Tibial artery (tissue), 4 donors: ENCODE data around the gene RERE.

Experiments
- DNase-seq, 2 donors: peaks; one replicate each; pipeline ENCODE4 v3.0.0-alpha.2; 2019
- H3K27ac ChIP-seq, 2 donors: fragments of 200-600 bp; sonication (generic) in 1 of 2; 1 replicate in 1 of 2; 2 replicates in 1 of 2; pipeline ENCODE4 v1.5.1; 2018 to 2019; ENCODE audit warnings: mild to moderate bottlenecking in 1 of 2
- H3K27me3 ChIP-seq, 2 donors: fragments of 200-600 bp; sonication (generic) in 1 of 2; one replicate each; pipeline versions ENCODE4 v1.5.1 to v1.6.0; 2016 to 2019
- H3K36me3 ChIP-seq, 3 donors: fragments of 200-600 bp; sonication (generic) in 2 of 3; one replicate each; pipeline ENCODE4 v1.5.1; 2016 to 2019; ENCODE audit warnings: mild to moderate bottlenecking in 2 of 3
- H3K4me1 ChIP-seq, 4 donors: fragments of 200-600 bp; sonication (generic) in 2 of 4; 1 replicate in 3 of 4; 2 replicates in 1 of 4; pipeline ENCODE4 v1.5.1; 2016 to 2019
- H3K4me3 ChIP-seq, 2 donors: fragments of 200-600 bp; sonication (generic) in 1 of 2; 1 replicate in 1 of 2; 2 replicates in 1 of 2; pipeline ENCODE4 v1.5.1; 2018 to 2019; ENCODE audit warnings: mild to moderate bottlenecking in 2 of 2
- H3K9me3 ChIP-seq, 3 donors: fragments of 200-600 bp; sonication (generic) in 1 of 3; one replicate each; pipeline ENCODE4 v1.5.1; 2016 to 2019
- intact Hi-C: fragments of 100-400 bp; cut with DNase I; formaldehyde crosslinking; loops from one replicate; pipeline ENCODE4 v1.15.0; 2023; ENCODE audit warnings: low total_unique reads
- TF ChIP-seq, protein P1 (sequence below), 2 experiments: fragments of 200-600 bp in 1 of 2; fragments of 450-650 bp in 1 of 2; IDR thresholded peaks; one replicate each; pipeline ENCODE4 v1.5.1; 2017 to 2019; ENCODE audit warnings: antibody characterized with exemption in 2 of 2, mild to moderate bottlenecking in 1 of 2, moderate library complexity in 1 of 2

Gene RERE

GRCh38 chr1:8746554-8746953 lies 70.9 kb downstream of the RERE start:
- intact Hi-C loops = no loop called here
- H3K27ac ChIP-seq = no peak overlapping the region
- H3K4me3 ChIP-seq = no peak overlapping the region
- no peaks in the 10 kb centered on the region for H3K27me3 ChIP-seq
- no peaks in the 10 kb centered on the region for H3K4me1 ChIP-seq
- no peaks in the 10 kb centered on the region for H3K36me3 ChIP-seq
- DNase-seq = no peak
- TF ChIP-seq, protein P1, sequence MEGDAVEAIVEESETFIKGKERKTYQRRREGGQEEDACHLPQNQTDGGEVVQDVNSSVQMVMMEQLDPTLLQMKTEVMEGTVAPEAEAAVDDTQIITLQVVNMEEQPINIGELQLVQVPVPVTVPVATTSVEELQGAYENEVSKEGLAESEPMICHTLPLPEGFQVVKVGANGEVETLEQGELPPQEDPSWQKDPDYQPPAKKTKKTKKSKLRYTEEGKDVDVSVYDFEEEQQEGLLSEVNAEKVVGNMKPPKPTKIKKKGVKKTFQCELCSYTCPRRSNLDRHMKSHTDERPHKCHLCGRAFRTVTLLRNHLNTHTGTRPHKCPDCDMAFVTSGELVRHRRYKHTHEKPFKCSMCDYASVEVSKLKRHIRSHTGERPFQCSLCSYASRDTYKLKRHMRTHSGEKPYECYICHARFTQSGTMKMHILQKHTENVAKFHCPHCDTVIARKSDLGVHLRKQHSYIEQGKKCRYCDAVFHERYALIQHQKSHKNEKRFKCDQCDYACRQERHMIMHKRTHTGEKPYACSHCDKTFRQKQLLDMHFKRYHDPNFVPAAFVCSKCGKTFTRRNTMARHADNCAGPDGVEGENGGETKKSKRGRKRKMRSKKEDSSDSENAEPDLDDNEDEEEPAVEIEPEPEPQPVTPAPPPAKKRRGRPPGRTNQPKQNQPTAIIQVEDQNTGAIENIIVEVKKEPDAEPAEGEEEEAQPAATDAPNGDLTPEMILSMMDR (IDR thresholded peaks at IDR 0.05) = no peak
- H3K9me3 ChIP-seq = no peaks in the 10 kb centered on the region

DNA sequence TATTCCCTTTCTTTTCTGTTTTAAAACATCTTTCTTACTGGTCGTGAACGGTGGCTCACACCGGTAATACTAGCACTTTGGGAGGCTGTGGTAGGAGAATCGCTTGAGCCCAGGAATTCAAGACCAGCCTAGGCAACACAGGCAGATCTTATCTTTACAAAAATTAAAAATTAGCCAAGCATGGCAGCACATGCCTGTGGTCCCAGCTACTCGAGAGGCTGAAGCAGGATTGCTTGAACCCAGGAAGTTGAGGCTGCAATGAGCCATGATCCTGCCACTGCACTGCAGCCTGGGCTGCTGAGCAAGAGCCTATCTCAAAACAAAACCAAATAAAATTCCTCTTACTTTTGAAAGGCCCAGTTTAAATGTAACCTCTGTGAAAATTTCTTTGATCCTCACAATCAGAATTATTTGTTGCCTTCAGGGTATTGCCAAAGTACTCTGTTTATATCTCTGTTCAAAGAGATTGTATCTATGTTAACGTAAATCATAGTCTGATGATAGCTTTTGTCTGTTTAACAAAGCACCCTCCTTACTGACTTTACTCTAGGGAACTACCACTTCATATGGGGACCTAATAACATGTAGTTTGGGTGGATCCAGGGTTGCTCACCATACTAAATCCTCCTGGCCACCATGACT lies 71.6 kb downstream of the RERE start:
- H3K4me1 ChIP-seq = no peaks in the 10 kb centered on the region
- no peaks in the 10 kb centered on the region for H3K9me3 ChIP-seq
- H3K27ac ChIP-seq = no peak overlapping the region
- TF ChIP-seq, protein P1 (IDR thresholded peaks at IDR 0.05) = no peak
- H3K36me3 ChIP-seq = no peaks in the 10 kb centered on the region
- intact Hi-C loops = no loop called here
- no peaks in the 10 kb centered on the region for H3K27me3 ChIP-seq
- H3K4me3 ChIP-seq = no peak overlapping the region
- no peak for DNase-seq

- Histone ChIP-seq H3K4me1 (no peaks in the 10 kb centered on the region), H3K27me3 (no peaks in the 10 kb centered on the region), H3K9me3 (no peaks in the 10 kb centered on the region), H3K4me3 (no peak overlapping the region), H3K27ac (no peak overlapping the region), H3K36me3 (no peaks in the 10 kb centered on the region)
- intact Hi-C loops = no loop called here
- TF ChIP-seq, protein P1 (IDR thresholded peaks at IDR 0.05) = no peak
- DNase-seq = no peak
Measured at GRCh38 chr1:8745346-8745745, 72.1 kb downstream of the RERE start.

DNA sequence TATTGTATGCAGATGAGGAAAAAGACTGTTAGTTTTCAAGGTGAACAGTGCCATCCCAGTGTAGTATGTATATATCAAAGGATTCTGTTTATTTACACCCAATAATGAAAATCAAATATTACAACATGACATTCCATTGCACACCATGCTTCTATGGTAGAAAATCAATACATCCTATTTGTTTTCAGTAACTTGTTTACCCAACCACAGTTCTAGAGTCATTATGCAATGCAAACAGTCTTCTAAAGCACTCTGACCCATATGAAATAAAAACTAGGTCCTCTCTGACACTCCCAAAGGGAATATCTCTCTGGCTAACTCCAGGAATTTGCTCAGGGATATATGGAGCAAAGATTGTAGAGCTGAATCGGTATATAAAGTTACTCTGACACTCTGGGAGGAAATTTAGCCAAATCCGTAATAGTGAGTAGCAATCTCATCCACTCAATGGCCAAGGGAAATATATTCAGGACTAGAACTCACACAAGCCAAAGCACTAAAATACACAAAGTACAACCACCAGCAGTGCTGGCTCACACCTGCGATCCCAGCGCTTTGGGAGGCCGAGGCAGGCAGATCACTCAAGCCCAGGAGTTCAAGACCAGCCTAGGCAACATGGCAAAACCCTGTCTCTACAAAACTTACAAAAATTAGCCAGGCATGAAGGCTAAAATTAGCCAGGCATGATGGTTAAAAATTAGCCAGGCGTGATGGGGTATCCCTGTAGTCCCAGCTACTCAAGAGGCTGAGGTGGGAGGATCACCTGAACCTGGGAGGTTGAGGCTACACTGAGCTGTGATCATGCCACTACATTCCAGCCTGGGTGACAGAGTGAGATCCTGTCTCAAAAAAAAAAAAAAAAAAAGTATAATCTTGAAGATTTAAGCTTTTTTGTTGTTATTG lies 75.2 kb downstream of the RERE start:
- no peak overlapping the region for H3K4me3 ChIP-seq
- intact Hi-C loops = no loop called here
- peaks cover 0 to 5% (median 0%) of the 10 kb centered on the region in 3 donors for H3K9me3 ChIP-seq
- peaks cover 0 to 6% (median 3%) of the 10 kb centered on the region in 4 donors for H3K4me1 ChIP-seq
- no peak overlapping the region for H3K27ac ChIP-seq
- H3K36me3 ChIP-seq = peaks cover 0 to 4% (median 0%) of the 10 kb centered on the region in 3 donors
- no peak for DNase-seq
- H3K27me3 ChIP-seq = no peaks in the 10 kb centered on the region
- TF ChIP-seq, protein P1 (IDR thresholded peaks at IDR 0.05) = no peak

- H3K27ac ChIP-seq = no peak overlapping the region
- H3K27me3 ChIP-seq = no peaks in the 10 kb centered on the region
- H3K9me3 ChIP-seq = peaks cover 0 to 5% (median 0%) of the 10 kb centered on the region in 3 donors
- intact Hi-C loops = no loop called here
- peaks cover 0 to 15% (median 4%) of the 10 kb centered on the region in 4 donors for H3K4me1 ChIP-seq
- no peak for DNase-seq
- H3K36me3 ChIP-seq = peaks cover 0 to 4% (median 0%) of the 10 kb centered on the region in 3 donors
- TF ChIP-seq, protein P1 (IDR thresholded peaks at IDR 0.05) = no peak
- no peak overlapping the region for H3K4me3 ChIP-seq
Measured at GRCh38 chr1:8740034-8740449, 77.4 kb downstream of the RERE start.
